HG02678 (cell line): ENCODE data around the gene ANK3.
"Not testable (repeated sequence)": the region's sequence is repeated elsewhere in the genome, so short reads cannot be mapped to it uniquely, and the experiment has no call there.

ENCODE experiments used
- ATAC-seq: cut with Tn5 transposase; IDR thresholded peaks from one replicate; pipeline ENCODE4 v1.9.1; 2021; ENCODE audit warnings: mild to moderate bottlenecking, moderate library complexity; ENCODE audit not compliant: unreplicated experiment

ANK3 gene

GRCh38 chr10:60043561-60044241, 346.0 kb downstream of the ANK3 start:
- no peak for ATAC-seq

- ATAC-seq: no peak
Measured at GRCh38 chr10:60042914-60043313, 346.8 kb downstream of the ANK3 start.

GRCh38 chr10:60042262-60042661, 347.4 kb downstream of the ANK3 start:
- no peak for ATAC-seq

- no peak for ATAC-seq
Measured at GRCh38 chr10:60041489-60042133, 348.1 kb downstream of the ANK3 start.

- ATAC-seq: no peak
Measured at GRCh38 chr10:60040014-60040662, 349.5 kb downstream of the ANK3 start.

- peak; percentile 38 for ATAC-seq
Measured at GRCh38 chr10:60035984-60036383, 353.7 kb downstream of the ANK3 start.

GRCh38 chr10:60035375-60035774, 354.3 kb downstream of the ANK3 start:
- ATAC-seq: not testable (repeated sequence)

GRCh38 chr10:60032723-60033122, 357.0 kb downstream of the ANK3 start:
- peak; percentile 46 for ATAC-seq

- ATAC-seq: peak; percentile 52
Measured at GRCh38 chr10:60031664-60032063, 358.0 kb downstream of the ANK3 start.

- no peak for ATAC-seq
Measured at GRCh38 chr10:60031183-60031582, 358.5 kb downstream of the ANK3 start.

GRCh38 chr10:60029475-60029874, 360.2 kb downstream of the ANK3 start:
- no peak for ATAC-seq

GRCh38 chr10:60028081-60028480, 361.6 kb downstream of the ANK3 start:
- ATAC-seq: no peak

GRCh38 chr10:60025279-60025678, 364.4 kb downstream of the ANK3 start:
- ATAC-seq: no peak

- no peak for ATAC-seq
Measured at GRCh38 chr10:60024506-60024905, 365.2 kb downstream of the ANK3 start.

GRCh38 chr10:60023155-60023877, 366.4 kb downstream of the ANK3 start:
- no peak for ATAC-seq

GRCh38 chr10:60021361-60021760, 368.3 kb downstream of the ANK3 start:
- ATAC-seq: no peak

GRCh38 chr10:60016794-60017193, 372.9 kb downstream of the ANK3 start:
- ATAC-seq: no peak

GRCh38 chr10:60009710-60010383, 379.8 kb downstream of the ANK3 start:
- ATAC-seq: no peak

- ATAC-seq: no peak
Measured at GRCh38 chr10:60009276-60009675, 380.4 kb downstream of the ANK3 start.

- no peak for ATAC-seq
Measured at GRCh38 chr10:60008816-60009215, 380.9 kb downstream of the ANK3 start.

- no peak for ATAC-seq
Measured at GRCh38 chr10:60006062-60006461, 383.6 kb downstream of the ANK3 start.
